D341Med (cell line): ENCODE measurements around the gene AK9.
A peak's percentile ranks its signal among the peaks of the same experiment; 100 is the strongest.
"Not testable (repeated sequence)": the region's sequence is repeated elsewhere in the genome, so short reads cannot be mapped to it uniquely, and the experiment has no call there.

Experiments
- DNase-seq: peaks from one replicate; pipeline ENCODE4 v3.0.0; 2012; ENCODE audit warnings: low spot score

Gene AK9

DNA sequence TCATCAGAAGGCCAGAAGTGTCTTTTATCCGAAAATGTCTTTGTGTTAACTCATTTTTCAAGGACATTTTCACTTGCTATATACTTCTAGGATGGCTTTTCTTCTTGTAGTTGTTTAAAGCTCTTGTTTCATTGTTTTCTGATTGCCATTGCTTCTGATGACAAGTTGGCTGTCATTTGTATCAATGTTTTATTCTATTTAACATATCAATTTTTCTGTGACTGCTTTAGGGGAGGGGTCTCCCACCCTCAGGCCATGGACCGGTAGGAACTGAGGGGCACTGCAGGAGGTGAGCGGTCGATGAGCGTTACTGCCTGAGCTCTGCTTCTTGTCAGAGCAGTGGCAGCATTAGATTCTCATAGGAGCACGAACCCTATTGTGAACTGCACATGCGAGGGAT is 65.8 kb downstream of the AK9 start:
- DNase-seq: no peak

DNA sequence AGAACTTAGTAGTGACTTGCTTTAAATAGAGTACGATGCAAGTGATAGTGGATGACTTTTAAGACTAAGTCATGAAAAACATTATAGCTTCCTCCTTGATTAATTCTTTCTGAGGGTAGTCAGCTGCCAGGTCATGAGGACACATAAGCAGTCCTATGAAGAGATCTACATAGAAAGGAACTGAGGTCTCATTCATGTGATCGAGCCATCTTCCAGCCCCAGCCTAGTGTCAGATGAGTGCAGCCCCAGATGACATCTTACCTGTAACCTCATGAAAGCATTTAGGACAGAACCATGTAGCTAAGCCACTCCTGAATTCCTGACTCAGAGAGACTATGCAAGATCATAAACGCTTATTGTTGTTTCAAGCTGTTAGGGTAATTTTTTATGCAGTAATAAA is 67.7 kb downstream of the AK9 start:
- no peak for DNase-seq

DNA sequence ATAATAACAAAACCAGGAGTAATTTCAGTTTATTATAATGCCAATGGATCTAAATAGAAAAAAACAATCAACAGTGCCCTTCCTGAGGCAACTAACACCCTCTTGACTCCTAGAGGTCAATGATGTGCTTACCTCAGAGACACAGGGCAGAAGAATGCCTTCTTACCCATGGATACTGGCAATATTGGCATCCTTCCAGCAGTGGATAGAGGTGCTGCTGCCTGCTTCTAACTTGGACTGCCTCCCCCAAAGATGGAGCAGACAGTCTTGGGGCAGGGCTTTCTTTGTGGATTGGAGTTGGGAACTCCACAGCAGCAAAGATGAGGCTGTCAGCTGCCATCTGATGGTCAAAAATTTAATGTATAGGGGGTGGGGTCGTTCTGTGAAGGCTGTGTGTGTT is 78.7 kb downstream of the AK9 start:
- DNase-seq: no peak

DNA sequence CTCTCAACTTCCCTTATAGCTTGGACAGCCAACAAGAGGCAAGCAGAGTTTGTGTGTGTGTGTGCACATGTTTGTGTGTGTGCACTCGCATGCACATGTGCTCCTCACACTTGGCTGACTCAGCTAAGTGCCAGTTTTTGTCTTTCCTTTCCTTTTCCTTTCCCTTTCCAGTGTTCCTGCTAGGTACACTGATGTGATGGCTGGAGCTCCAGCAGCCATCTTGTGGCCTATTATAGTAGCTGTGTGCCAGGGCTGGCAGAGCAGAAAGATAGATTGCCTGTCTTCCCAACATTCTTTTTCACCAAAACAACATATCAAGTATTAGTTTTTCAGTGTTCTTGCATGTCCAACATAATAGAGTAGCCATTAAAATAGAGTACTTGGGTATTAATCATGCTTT is 79.5 kb downstream of the AK9 start:
- no peak for DNase-seq

DNA sequence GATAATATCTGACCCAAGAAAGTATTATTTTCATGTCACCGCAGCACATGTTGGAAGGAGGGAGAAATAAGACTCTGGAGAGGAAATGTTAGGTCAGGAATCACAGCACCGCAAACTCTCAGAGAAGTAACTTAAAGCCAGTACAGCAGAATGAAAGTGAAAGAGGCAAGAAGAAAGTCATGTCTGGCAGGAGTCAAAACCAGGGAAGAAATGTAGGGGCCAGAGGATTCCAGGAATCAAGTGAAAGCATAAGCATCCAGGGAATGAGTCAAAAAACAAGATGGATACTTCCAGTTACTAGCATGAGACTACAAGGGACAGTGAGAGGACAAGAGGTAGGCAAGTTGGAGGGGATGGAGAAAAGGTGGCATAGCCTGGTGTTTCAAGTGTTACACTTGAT is 80.4 kb downstream of the AK9 start:
- no peak for DNase-seq

DNA sequence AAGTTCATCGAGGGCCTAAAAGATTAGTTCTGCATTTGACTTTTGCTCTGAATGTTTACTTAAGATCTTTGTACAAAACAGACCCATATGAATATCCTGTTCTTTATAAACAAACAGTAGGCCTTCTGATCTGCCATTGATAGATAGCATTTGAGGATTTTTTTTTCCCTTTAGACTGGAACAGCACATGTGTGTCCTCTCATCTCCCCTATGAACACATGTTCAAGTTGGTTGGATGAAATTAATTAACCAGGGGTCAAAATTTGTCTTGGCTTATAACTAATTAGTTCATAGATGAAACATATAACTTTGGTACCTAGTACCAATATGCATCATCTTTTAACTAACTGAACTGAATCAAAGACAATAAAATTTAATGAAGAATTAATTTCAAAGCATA is 81.3 kb downstream of the AK9 start:
- no peak for DNase-seq

DNA sequence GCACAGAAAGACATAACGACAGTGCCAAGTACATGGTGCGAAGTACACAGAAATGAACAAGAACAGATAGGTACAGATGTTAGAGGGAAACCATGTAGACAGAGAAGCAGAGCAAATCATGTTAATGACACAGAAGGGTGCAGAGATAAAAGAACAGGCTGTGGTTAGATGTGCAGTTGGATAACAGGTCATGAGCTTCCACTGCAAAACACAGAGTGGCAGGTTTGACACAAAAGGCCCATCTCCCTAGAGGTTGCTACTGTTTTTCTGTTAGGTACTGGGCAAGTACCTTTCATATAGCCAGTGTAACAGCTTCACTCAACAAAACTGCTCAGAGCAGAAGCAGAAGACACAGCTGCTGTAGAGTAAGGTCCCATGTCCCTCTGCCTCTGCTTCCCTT is 84.6 kb downstream of the AK9 start:
- DNase-seq: no peak

DNA sequence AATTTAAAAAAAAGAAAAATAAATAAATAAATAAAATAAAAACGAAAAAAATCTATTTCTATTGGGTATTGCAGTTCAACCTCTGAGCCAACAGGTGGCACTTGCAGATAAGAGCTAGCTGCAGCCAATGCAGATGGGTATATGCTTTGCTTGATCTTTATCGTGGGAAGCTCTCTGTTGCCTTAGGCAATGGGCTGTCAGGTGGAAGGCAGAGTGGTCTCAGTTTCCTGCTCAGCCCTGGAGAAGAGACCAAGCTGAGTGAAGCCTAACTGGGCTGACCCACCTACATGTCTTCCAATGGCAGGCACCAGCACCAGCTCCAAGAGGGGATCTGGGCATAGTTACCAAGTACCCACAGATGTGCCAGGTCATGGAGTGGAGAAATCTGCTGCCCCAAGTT is 95.0 kb downstream of the AK9 start:
- DNase-seq: no peak

DNA sequence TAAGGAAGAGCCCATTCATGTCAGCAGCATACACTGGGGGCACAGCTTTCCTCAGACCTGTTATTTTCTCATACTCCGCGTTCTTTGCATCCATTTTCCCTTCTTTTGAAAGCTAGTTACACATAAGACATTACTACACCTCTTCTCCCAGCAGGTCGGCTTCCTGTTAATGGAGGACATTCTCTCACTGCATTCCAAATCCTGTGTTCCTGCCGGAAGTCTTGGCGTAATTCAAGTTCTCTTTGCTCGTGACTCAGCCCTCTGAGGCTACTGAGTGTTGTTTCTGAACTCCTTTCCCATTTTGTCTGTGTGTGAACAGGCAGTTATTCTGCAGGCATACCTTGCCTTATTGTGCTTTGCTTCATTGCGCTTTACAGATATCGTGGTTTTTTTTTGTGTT is 110.5 kb downstream of the AK9 start:
- no peak for DNase-seq

DNA sequence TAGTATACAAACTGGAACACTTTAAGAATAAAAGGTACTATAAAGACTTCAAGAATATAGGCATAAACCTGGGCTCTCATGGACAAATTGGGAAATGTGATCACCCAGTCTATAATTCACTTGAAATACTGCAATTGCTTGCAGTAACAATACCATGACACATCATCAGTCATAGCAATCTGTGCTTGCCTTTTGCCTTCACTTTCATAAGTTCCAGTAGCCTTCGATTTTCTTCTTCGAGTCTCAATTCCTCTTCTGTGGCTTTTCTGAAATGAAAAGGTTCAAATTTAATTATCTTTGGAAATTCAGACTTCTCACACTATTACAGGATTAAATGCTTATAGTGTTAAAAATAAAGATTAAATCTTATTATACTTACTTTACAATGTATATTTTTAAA is 111.6 kb downstream of the AK9 start:
- DNase-seq: no peak

DNA sequence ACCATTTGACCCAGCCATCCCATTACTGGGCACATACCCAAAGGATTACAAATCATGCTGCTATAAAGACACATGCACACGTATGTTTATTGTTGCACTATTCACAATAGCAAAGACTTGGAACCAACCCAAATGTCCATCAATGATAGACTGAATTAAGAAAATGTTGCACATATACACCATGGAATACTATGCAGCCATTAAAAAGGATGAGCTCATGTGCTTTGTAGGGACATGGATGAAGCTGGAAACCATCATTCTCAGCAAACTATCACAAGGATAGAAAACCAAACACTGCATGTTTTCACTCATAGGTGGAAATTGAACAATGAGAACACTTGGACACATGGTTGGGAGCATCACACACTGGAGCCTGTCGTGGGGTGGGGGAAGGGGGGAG is 121.1 kb downstream of the AK9 start:
- DNase-seq: not testable (repeated sequence)

DNA sequence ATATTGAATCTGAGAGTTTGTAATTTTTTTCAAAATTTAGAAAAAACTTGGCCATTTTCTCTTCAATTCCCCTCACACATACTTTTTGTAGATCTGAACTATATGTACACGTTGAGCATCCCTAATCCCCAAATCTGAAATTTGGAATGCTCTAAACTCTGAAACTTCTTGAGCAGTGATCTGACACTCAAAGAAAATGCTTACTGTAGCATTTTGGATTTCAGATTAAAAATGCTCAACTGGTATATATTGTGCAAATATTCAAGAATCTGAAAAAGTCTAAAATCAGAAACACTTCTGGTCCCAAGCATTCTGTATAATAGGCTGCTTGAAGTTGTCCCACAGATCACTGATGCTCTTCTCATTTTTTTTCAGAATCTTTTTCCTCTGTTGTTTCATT is 129.2 kb downstream of the AK9 start:
- DNase-seq: no peak

DNA sequence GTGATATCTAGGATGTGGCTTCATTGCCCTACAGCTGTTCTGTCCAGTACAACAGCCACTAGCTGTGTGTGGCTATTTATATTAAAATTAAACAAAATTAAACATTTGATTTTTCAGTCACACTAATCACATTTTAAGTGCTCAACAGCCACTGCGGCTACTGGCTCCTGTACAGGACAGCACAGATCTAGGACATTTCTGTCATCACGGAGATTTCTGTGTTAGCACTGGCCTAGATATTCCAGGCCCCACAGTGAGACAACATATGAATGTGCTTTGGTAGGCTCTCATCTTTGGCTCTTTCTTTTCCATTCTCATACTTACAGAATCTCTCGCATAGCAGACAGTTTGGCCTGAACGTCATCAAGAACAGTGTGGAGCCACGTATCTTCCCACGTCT is 159.6 kb downstream of the AK9 start:
- no peak for DNase-seq

DNA sequence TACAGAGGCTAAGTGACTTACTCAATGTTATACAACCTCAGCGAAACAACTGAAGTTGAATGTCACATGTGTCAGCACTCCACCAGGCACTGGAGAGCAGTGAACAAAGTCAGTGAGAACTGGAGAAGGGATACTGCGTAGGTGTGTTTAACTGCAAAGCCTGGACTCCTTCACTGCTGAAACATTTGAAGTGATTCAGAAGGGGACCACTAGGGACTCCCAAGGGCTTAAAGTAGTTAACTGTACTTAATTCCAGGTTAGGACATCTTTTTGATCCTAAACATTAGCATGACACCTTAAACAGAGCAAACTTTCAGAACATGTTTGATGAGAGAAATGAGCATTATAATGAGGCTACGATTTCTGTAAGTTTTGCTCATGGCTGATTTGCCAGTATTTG is 163.0 kb downstream of the AK9 start:
- peak; percentile 42 for DNase-seq

DNA sequence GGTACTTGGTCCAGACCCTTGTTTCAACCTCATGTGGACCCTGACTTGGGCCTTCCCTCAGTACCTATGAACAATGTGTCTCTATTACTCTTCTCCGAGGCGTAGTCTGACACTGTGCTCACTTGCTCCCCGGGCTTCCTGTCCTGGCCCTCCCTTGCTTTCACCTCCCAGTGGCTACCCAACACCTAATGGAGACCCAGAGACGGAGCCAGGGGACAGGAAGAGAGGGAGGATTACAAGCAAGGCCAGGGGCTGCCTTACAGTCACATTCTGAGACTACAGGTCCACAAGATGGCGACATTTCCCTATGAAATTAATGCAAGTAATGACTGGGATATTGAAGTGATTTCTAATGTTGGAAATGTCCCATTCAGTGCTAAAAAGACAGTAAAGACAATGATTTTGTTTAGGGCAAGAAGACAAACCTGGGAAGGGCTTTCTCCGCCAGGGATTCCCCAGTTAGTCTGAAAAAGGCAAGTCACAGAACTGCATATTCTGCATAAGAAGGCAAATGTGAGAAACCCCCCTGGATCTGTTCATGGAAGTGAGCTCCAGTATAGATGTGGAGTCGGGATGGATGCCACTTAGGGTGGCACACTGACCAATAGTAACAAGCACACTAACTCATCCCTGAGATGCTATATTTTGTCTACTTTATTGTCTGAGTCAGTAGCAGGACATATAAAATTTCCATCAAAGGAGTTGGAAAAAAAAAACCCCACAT is 163.9 kb downstream of the AK9 start:
- DNase-seq: peak; percentile 78

DNA sequence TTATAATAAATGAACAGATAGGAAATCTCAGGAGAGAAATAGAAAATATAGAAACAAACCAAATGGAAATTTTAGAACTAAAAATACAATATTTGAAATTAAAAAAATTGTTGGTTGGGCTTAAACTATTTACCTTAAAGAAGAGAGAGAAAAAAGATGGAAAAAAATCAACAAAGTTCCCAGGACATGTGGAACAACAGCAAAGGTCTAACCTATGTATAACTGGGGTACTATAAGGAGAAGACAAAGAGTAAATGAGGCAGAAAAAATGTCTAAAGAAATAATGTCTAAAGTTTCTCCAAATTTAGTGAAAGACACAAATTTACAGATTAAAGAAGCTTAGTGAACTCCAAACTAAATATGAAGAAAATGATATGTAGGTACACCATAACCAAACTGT is 166.9 kb downstream of the AK9 start:
- no peak for DNase-seq

DNA sequence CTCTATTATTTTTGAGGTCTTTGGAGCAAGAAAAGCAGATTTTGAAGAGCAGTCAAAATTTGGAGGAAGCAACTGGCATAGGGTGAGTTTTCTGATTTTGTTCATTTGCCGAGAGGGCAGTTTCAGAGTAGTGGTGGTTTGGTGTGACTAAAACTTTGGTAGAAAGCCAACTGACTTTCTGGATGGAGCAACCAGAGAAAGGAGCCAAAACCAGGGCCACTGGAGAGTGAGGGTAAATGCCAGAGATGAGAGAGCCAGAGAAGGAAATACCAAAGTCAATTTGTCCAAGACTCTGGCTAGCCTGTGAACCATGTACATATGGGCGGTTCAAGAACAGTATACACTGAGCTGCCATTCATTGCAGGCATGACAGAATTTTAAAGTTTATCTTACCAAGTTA is 167.5 kb downstream of the AK9 start:
- no peak for DNase-seq

DNA sequence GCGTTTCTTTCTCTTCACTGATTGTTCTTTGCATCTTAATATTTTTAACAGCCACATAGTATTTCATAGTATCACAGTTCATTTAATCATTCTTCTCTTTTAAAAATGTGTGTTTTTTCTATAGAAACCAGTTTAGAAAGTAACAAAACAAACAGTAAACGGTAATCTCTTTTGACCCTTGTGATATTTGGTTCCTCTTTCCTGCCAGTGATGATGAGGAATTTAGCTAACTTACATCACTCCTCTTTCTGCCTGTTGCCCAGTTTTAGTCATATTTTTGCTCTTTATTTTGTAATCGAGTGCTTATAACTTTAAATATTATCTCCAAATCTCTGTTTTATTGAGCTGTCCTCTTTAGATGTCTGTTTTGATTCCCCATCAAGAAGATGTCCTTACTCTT is 169.9 kb downstream of the AK9 start:
- DNase-seq: no peak

DNA sequence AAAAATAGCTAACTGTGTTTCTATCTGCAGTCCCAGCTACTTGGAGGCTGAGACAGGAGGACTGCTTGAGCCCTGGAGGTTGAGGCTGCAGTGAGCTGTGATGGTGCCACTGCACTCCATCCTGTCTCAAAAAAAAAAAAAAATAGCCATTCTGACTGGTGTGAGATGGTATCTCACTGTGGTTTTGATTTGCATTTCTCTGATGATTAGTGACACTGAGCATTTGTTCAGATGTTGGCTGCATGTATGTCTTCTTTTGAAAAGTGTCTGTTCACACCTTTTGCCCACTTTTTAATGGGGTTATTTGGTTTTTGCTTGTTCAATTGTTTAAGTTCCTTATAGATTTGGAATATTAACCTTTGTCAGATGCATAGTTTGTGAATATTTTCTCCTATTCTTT is 171.4 kb downstream of the AK9 start:
- DNase-seq: not testable (repeated sequence)

DNA sequence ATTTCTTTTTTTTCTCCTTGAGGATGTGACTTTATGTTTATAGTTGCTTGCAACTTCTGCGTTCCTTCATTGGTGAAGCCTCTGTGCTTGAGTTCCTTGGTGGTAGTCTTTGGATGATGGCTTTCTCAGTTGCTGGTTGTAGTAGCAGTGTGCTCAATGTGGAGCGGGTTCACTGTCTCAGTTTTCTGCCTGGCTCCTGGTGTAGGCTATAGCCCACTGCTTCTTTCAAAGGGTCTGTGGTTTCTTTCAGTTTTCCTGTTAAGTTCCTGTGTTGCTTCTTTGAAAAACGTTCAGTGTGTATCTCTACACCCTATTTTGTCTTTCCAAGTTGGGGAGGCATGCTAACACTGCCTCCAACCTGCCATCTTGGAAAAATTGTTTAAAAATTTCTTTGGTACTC is 174.1 kb downstream of the AK9 start:
- no peak for DNase-seq

DNA sequence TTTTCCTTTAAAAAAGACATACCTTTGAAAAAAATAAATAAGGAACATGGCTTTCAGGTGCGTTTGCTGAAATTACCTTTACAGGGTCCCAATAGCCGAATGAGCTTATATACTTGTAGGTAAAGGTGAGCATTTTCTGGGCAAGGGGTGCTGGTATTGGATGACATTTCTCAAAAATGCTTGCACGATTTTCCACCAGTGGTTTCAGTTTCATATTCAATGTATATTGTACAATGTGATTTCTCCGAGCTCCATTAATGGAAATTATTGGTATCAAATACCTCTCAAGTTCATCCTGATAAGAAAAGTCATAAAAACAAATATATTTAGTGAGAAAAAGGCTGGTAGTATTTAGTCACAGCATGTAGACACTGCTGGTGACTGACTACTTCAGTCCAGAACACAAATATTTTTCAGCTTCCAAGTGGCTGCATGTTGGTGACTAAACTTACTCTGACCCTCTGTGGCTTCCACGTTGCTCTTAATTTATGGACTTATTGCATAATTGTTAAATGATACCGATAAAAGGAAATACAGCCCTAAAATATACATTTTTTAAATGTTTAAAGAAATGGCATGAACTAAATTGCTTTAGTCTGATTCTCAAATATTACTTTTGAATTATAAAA is 175.1 kb downstream of the AK9 start:
- no peak for DNase-seq

DNA sequence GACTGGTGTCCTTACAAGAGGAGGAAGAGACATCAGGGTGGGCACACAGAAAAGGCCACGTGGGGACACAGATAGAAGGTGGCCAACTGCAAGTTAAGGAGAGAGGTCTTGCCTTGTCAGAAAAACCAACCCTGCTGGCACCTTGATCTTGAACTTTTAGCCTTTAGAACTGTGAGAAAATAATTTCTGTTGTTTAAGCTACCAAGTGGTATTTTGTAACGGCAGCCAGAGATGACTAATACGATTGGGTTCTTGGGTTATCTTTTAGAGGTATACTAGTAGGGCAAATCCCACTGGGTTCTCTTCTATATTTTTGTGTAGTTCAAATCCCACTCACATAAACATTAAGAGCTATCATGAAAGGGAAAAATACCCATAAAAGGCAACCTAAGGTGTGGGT is 176.1 kb downstream of the AK9 start:
- DNase-seq: no peak

DNA sequence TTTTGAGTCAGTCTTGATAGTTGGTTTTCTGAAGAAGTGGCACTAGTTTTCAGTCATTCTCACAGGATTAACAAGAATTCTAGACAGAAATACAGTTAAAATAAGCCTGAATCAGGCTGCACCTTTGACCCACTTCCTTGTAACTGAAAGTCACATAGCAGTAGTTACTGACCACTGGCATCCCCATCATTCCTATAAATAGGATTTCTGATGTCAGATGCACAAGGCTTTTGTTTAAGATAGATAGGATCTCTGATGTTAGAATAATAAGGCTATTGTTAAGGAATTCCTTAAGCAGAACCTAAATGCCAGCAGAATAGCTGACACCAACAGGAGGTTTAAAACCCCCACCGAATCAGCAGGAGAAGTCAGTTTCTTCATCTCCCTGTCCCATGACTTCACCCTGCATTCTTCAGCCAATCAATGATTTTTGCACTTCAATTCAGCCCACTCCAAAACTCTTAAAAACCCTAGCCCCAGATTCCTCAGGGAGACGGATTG is 177.4 kb downstream of the AK9 start:
- DNase-seq: no peak

DNA sequence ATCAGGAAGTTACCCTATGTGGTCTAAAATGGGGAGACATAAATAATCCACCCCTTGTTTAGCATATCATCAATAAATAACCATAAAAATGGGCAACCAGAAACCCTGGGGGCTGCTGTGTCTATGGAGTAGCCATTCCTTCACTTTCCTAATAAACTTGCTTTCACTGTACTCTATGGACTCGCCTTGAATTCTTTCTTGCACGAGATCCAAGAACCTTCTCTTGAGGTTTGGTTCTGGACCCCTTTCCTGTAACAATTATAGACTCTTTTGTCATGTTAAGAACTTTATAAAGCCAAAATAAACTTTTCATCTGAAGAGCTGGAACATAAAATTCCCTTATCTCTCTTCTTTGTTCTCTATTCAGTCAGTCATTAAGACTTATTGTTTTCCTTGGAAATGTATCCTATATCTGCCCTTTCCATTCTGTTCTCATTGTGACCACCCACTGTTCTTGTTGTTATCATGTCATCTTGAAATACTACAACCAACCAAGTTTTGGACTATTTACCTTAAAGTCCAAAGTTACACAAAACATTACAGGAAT is 178.7 kb downstream of the AK9 start:
- no peak for DNase-seq
